MM.1S (cell line): Measurements from ENCODE around the gene DHRSX.
"Not testable (repeated sequence)": the region's sequence is repeated elsewhere in the genome, so short reads cannot be mapped to it uniquely, and the experiment has no call there.

Experiments
- DNase-seq: peaks from one replicate; pipeline ENCODE4 v3.0.0-alpha.2; 2015
- H2AFZ ChIP-seq: fragments of 300-600 bp; sonication (generic); 2 replicates; pipeline ENCODE4 v1.6.0; 2016; ENCODE audit warnings: antibody characterized with exemption, low read length
- H3F3A ChIP-seq: fragments of 300-600 bp; sonication (generic); 2 replicates; pipeline ENCODE4 v1.6.1; 2016; ENCODE audit warnings: mild to moderate bottlenecking, antibody characterized with exemption, low read length, moderate library complexity, mixed read lengths; ENCODE audit not compliant: insufficient read depth
- H3K27ac ChIP-seq: fragments of 300-600 bp; sonication (generic); 2 replicates; pipeline ENCODE4 v1.5.1; 2016; ENCODE audit warnings: mild to moderate bottlenecking, low read length
- H3K27me3 ChIP-seq: fragments of 300-600 bp; sonication (generic); replicated peaks from 2 replicates; pipeline ENCODE4 v1.6.0; 2016; ENCODE audit warnings: low read length; ENCODE audit not compliant: insufficient read depth
- H3K36me3 ChIP-seq: fragments of 300-600 bp; sonication (generic); replicated peaks from 2 replicates; pipeline ENCODE4 v1.6.1; 2016; ENCODE audit warnings: mild to moderate bottlenecking, low read length, mixed read lengths; ENCODE audit not compliant: insufficient read depth
- H3K4me1 ChIP-seq: fragments of 300-600 bp; sonication (generic); 2 replicates; pipeline ENCODE4 v1.6.1; 2016; ENCODE audit warnings: low read length, mixed read lengths
- H3K4me2 ChIP-seq: fragments of 300-600 bp; sonication (generic); 2 replicates; pipeline ENCODE4 v1.6.0; 2016; ENCODE audit warnings: low read depth, low read length
- H3K4me3 ChIP-seq: fragments of 300-600 bp; sonication (generic); 2 replicates; pipeline ENCODE4 v1.5.1; 2016; ENCODE audit warnings: low read length, mixed read lengths
- H3K79me2 ChIP-seq: fragments of 300-600 bp; sonication (generic); 2 replicates; pipeline ENCODE4 v1.6.1; 2016; ENCODE audit warnings: mixed run types, low read length, mixed read lengths
- H3K9ac ChIP-seq: fragments of 300-600 bp; sonication (generic); 2 replicates; pipeline ENCODE4 v1.6.1; 2016; ENCODE audit warnings: low read length, mixed read lengths
- H3K9me2 ChIP-seq: fragments of 300-600 bp; sonication (generic); replicated peaks from 2 replicates; pipeline ENCODE4 v1.6.1; 2016; ENCODE audit warnings: mild to moderate bottlenecking, low read length, mixed read lengths; ENCODE audit not compliant: insufficient read depth
- H3K9me3 ChIP-seq: fragments of 300-600 bp; sonication (generic); replicated peaks from 2 replicates; pipeline ENCODE4 v1.6.1; 2016; ENCODE audit warnings: mild to moderate bottlenecking, low read length, mixed read lengths; ENCODE audit not compliant: insufficient read depth
- H4K20me1 ChIP-seq: fragments of 300-600 bp; sonication (generic); 2 replicates; pipeline ENCODE4 v1.6.1; 2016; ENCODE audit warnings: mild to moderate bottlenecking, low read length, moderate library complexity, mixed read lengths; ENCODE audit not compliant: insufficient read depth
- CTCF ChIP-seq: fragments of 300-600 bp; sonication (generic); IDR thresholded peaks from 2 replicates; pipeline ENCODE4 v1.5.1; 2016; ENCODE audit warnings: antibody characterized with exemption, low read length, mixed read lengths
- EZH2 ChIP-seq: fragments of 300-600 bp; sonication (generic); optimal IDR thresholded peaks from 2 replicates; pipeline ENCODE3; 2017; ENCODE audit warnings: low read depth, mild to moderate bottlenecking, antibody characterized with exemption, low read length, mixed read lengths
- EZH2phosphoT487 ChIP-seq: fragments of 300-600 bp; sonication (generic); IDR thresholded peaks from 2 replicates; pipeline ENCODE4 v1.6.1; 2018; ENCODE audit warnings: antibody characterized with exemption, low read length

The DHRSX gene

GRCh38 chrX:2458309-2458708 lies 42.5 kb downstream of the DHRSX start:
- no peaks in the 10 kb centered on the region for H3K79me2 ChIP-seq

DNA sequence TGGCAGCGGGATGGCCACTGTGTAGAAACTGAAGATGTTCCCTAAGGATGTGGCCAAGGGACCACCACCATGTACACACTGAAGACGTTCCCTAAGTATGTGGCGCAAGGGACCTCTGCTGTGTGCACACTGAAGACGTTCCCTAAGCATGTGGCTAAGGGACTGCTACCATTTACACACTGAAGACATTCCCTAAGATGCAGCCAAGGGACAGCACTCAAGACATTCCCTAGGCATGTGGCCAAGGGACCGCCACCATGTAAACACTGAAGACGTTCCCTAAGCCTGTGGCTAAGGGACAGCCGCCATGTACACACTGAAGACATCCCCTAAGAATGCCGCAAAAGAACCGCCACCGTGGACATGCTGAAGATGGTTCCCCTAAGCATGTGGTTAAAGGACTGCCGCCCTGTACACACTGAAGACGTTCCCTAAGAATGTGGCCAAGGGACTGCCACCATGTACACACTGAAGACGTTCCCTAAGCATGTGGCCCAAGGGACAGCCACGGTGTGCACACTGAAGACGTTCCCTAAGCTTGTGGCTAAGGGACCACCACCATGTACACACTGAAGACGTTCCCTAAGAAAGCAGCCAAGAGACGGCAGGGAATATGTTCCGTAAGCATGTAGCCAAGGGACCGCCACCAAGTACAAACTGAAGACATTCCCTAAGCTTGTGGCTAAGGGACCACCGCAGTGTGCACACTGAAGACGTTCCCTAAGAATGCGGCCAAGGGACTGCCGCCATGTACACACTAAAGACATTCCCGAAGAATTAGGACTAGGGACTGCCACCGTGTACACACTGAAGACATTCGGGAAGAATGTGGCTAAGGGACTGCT lies 43.3 kb downstream of the DHRSX start:
- no peak overlapping the region for H3K27ac ChIP-seq
- no peaks in the 10 kb centered on the region for H3K27me3 ChIP-seq
- H3K9ac ChIP-seq: no peak overlapping the region
- no peak for DNase-seq
- no peak overlapping the region for H2AFZ ChIP-seq
- H3K4me2 ChIP-seq: no peak overlapping the region
- no peaks in the 10 kb centered on the region for H3K36me3 ChIP-seq
- TF ChIP-seq EZH2phosphoT487 (no peak), CTCF (no peak), EZH2 (no peak)
- no peaks in the 10 kb centered on the region for H3K4me1 ChIP-seq
- H3F3A ChIP-seq: no peaks in the 10 kb centered on the region
- no peaks in the 10 kb centered on the region for H4K20me1 ChIP-seq
- no peaks in the 10 kb centered on the region for H3K9me3 ChIP-seq
- H3K79me2 ChIP-seq: no peaks in the 10 kb centered on the region
- H3K9me2 ChIP-seq: no peaks in the 10 kb centered on the region
- no peak overlapping the region for H3K4me3 ChIP-seq

More at GRCh38 chrX:2458309-2458708, 42.5 kb downstream of the DHRSX start:
- no peaks in the 10 kb centered on the region for H3K4me1 ChIP-seq
- H3K36me3 ChIP-seq: no peaks in the 10 kb centered on the region
- no peak overlapping the region for H3K4me3 ChIP-seq
- DNase-seq: no peak
- no peak overlapping the region for H3K27ac ChIP-seq
- H3K4me2 ChIP-seq: no peak overlapping the region
- H3F3A ChIP-seq: no peaks in the 10 kb centered on the region
- no peaks in the 10 kb centered on the region for H3K27me3 ChIP-seq
- H3K9me2 ChIP-seq: no peaks in the 10 kb centered on the region
- no peak for TF ChIP-seq EZH2phosphoT487
- H3K9me3 ChIP-seq: no peaks in the 10 kb centered on the region
- H3K9ac ChIP-seq: no peak overlapping the region
- H4K20me1 ChIP-seq: no peaks in the 10 kb centered on the region
- H2AFZ ChIP-seq: no peak overlapping the region

DNA sequence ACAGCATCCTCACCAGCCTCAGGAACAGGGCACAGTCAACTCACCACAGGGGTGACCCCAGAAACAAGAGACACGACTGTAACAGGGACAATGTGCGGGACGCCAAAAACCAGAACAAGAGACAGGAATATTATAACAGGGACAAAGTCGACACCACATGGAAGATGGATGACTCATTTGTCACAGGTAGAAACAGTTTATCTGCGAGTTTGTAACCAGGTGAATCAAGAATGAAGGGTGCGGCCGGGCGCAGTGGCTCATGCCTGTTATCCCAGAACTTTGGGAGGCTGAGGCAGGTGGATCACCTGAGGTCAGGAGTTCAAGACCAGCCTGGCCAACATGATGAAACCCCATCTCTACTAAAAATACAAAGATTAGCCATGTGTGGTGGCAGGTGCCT lies 44.7 kb downstream of the DHRSX start:
- not testable (repeated sequence) for H2AFZ ChIP-seq, H3K27me3 ChIP-seq, H3K79me2 ChIP-seq, H3K4me3 ChIP-seq, H3K9ac ChIP-seq, H3K36me3 ChIP-seq, DNase-seq, H3K27ac ChIP-seq, H3K4me2 ChIP-seq, H3K9me3 ChIP-seq, H3K4me1 ChIP-seq, H3F3A ChIP-seq, H4K20me1 ChIP-seq, H3K9me2 ChIP-seq

GRCh38 chrX:2454620-2455019 lies 46.2 kb downstream of the DHRSX start:
- not testable (repeated sequence) for H3K9me3 ChIP-seq, H3F3A ChIP-seq, H3K27ac ChIP-seq, DNase-seq, H3K79me2 ChIP-seq, H3K9ac ChIP-seq, H4K20me1 ChIP-seq, H3K4me3 ChIP-seq, H3K4me1 ChIP-seq, H3K27me3 ChIP-seq, H2AFZ ChIP-seq, H3K9me2 ChIP-seq, H3K36me3 ChIP-seq, H3K4me2 ChIP-seq

DNA sequence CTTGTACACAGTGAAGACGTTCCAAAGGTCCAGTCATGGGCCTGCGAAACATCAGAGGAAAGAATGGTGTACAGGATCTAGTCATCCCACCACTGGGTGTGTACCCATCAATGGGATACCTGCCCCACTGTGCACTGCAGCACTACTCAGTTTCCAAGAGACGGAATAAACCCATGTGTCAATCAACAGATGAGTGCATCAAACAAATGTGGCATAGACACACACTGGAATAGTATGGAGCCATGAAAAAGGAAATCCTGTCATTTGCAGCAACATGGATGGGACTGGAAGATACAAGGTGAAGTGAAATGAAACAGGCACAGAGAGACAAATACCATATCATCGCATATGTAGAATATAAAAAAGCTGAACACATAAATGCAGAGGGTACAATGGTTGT lies 48.0 kb downstream of the DHRSX start:
- Histone ChIP-seq H3K9ac (no peak overlapping the region), H3K9me2 (no peaks in the 10 kb centered on the region), H3K4me1 (no peaks in the 10 kb centered on the region), H3K27me3 (no peaks in the 10 kb centered on the region), H3K9me3 (no peaks in the 10 kb centered on the region), H3K27ac (no peak overlapping the region), H3K4me2 (no peak overlapping the region), H3K36me3 (no peaks in the 10 kb centered on the region), H3K4me3 (no peak overlapping the region), H3K79me2 (no peaks in the 10 kb centered on the region), H2AFZ (no peak overlapping the region), H3F3A (no peaks in the 10 kb centered on the region), H4K20me1 (no peaks in the 10 kb centered on the region)
- TF ChIP-seq EZH2phosphoT487 (no peak), EZH2 (no peak), CTCF (no peak)
- DNase-seq: no peak
